Measurements from ENCODE around the gene RNF11. TPM values are rescaled to one million over a fixed set of nuclear protein-coding genes. Genes with fewer than 3 reads are reported as not detected.

RNF11 gene
- total RNA-seq, 1 experiment from 2014 or later, result 55.8 TPM

- Histone ChIP-seq H3K23ac (ENCODE audit: insufficient read length, low read depth, low read length) (no peak overlapping the region), H3K9ac (ENCODE audit: extremely low read depth, insufficient read length, low read length) (no peak overlapping the region), H3K4ac (ENCODE audit: low read depth, low read length) (no peak overlapping the region), H2BK12ac (ENCODE audit: insufficient read length, low read depth, low read length) (no peak overlapping the region), H4K8ac (replicated peaks; ENCODE audit: insufficient read length, low read depth, low read length) (no peak overlapping the region), H3K4me2 (ENCODE audit: insufficient read depth, insufficient read length, low read length) (no peak overlapping the region), H3K27me3 (ENCODE audit: insufficient read depth, low read length) (no peaks in the 10 kb centered on the region), H3K14ac (ENCODE audit: insufficient read depth, low read length) (no peak overlapping the region), H3K79me1 (ENCODE audit: insufficient read depth, low read depth, low read length, poor library complexity, severe bottlenecking) (no peaks in the 10 kb centered on the region), H4K20me1 (ENCODE audit: control insufficient read depth, insufficient read depth, insufficient read length) (no peaks in the 10 kb centered on the region), H3T11ph (ENCODE audit: low read length) (no peak overlapping the region), H3K56ac (ENCODE audit: insufficient read length, low read depth, low read length) (no peak overlapping the region), H2AFZ (ENCODE audit: low read length) (no peak overlapping the region), H2BK20ac (ENCODE audit: low read depth, low read length, poor library complexity, severe bottlenecking) (no peak overlapping the region), H4K91ac (ENCODE audit: insufficient read length, low read depth, low read length) (no peak overlapping the region), H3K18ac (ENCODE audit: insufficient read length, low read depth, low read length) (no peak overlapping the region), H2BK15ac (ENCODE audit: low read depth, low read length) (no peak overlapping the region), H2AK5ac (ENCODE audit: insufficient read length, low read length) (no peak overlapping the region), H4K5ac (ENCODE audit: insufficient read length, low read depth, low read length) (no peak overlapping the region), H3K4me1 (ENCODE audit: insufficient read depth, low read length) (no peaks in the 10 kb centered on the region), H3K23me2 (ENCODE audit: insufficient read length, low read depth, low read length, poor library complexity, severe bottlenecking) (no peaks in the 10 kb centered on the region), H2BK5ac (ENCODE audit: insufficient read length, low read length) (no peak overlapping the region), H3K27ac (ENCODE audit: insufficient read length, low read depth, low read length) (no peak overlapping the region), H3K9me3 (ENCODE audit: control insufficient read depth, low read depth, low read length) (no peaks in the 10 kb centered on the region), H2BK120ac (ENCODE audit: low read depth, low read length, poor library complexity, severe bottlenecking) (no peak overlapping the region), H3K79me2 (ENCODE audit: insufficient read depth, low read length) (no peaks in the 10 kb centered on the region)
- Mint-ChIP-seq H3K4me1 (peaks cover 8 to 18% of the 10 kb centered on the region in 2 experiments), H3K36me3 (ENCODE audit: insufficient read depth in 1 of 3, low read depth in 3 of 3) (no peaks in the 10 kb centered on the region; a peak in 1 of 7 replicates), H3K27me3 (ENCODE audit: low read depth) (peaks cover 5% of the 10 kb centered on the region), H3K27ac (no peak overlapping the region), H3K4me3 (no peak overlapping the region), H3K9me3 (no peaks in the 10 kb centered on the region; a peak in 2 of 5 replicates)
- no peak for TF ChIP-seq CTCF (conservative IDR thresholded peaks at IDR 0.05)
- no peak for DNase-seq
- no CpG with 5 or more reads among the region's 6 CpGs for WGBS (ENCODE audit: extremely low coverage, insufficient read length, low lambda C conversion rate)
Observed at GRCh38 chr1:51299981-51300670, 64.1 kb downstream of the RNF11 start.

All from H9 (cell line).